ENCODE measurements around the gene SGK2.

- no peak for TF ChIP-seq POLR2A (IDR thresholded peaks at IDR 0.05)
- TF ChIP-seq CTCF (IDR thresholded peaks at IDR 0.05 in 4 of 5, conservative IDR thresholded peaks at IDR 0.05 in 1 of 5) = no peak
Measured at GRCh38 chr20:43564455-43564854, 5.6 kb downstream of the SGK2 start.
